Naive thymus-derived CD8-positive, alpha-beta T cell (primary cell): Measurements from ENCODE around the gene PTGR2. TPM values are rescaled to one million over a fixed set of nuclear protein-coding genes. Genes with fewer than 3 reads are reported as not detected.
"Not testable (repeated sequence)": the region's sequence is repeated elsewhere in the genome, so short reads cannot be mapped to it uniquely, and the experiment has no call there.

Experiments used
- ATAC-seq, 2 donors: fragments of 150-1000 bp; cut with Tn5 transposase in 1 of 2; sonication (Bioruptor Pico), chemical (Tn5 transposase) in 1 of 2; 1 replicate in 1 of 2; 2 replicates in 1 of 2; pipeline ENCODE4 v1.10.0; 2021; ENCODE audit warnings: mild to moderate bottlenecking in 2 of 2, moderate library complexity in 2 of 2
- POLR2A ChIA-PET: fragments of 350-600 bp; sonication (Branson Sonifier 250); formaldehyde crosslinking; loops from one replicate; lab custom pipeline; 2021; ENCODE audit warnings: antibody characterized with exemption; lab: Charles Lee
- DNase-seq, 10 donors: peaks; one replicate each; pipeline versions ENCODE4 v3.0.0 to v3.0.0-alpha.2; 2020 to 2022
- H3K27ac Mint-ChIP-seq, 10 donors: one replicate each; pipeline ENCODE4 v1.8.0; 2020 to 2022; ENCODE audit warnings: mild to moderate bottlenecking in 10 of 10, mixed read lengths in 10 of 10, moderate library complexity in 4 of 10, inconsistent platforms in 1 of 10
- H3K27me3 Mint-ChIP-seq, 5 donors: one replicate each; pipeline ENCODE4 v1.8.0; 2021 to 2022; ENCODE audit warnings: mixed read lengths in 5 of 5
- H3K36me3 Mint-ChIP-seq, 3 donors: one replicate each; pipeline ENCODE4 v1.8.0; 2020 to 2022; ENCODE audit warnings: mixed read lengths in 3 of 3, mild to moderate bottlenecking in 2 of 3, inconsistent platforms in 1 of 3
- H3K4me1 Mint-ChIP-seq, 4 donors: one replicate each; pipeline ENCODE4 v1.8.0; 2021 to 2022; ENCODE audit warnings: mixed read lengths in 4 of 4
- H3K4me3 Mint-ChIP-seq, 10 donors: one replicate each; pipeline ENCODE4 v1.8.0; 2020 to 2022; ENCODE audit warnings: mild to moderate bottlenecking in 10 of 10, mixed read lengths in 10 of 10, moderate library complexity in 6 of 10, inconsistent platforms in 1 of 10
- H3K9me3 Mint-ChIP-seq, 9 donors: one replicate each; pipeline ENCODE4 v1.8.0; 2020 to 2022; ENCODE audit warnings: mixed read lengths in 9 of 9, mild to moderate bottlenecking in 3 of 9, inconsistent platforms in 1 of 9, moderate library complexity in 1 of 9
- polyA plus RNA-seq, 3 donors: library from polyadenylated mRNA; unstranded; fragments of 300-500 nt; fragmentation: Illumina TruSeq; gene quantifications; one replicate each; pipeline ENCODE4 v1.2.3, GENCODE V29; 2021
- total RNA-seq, 8 experiments: library from RNA in 2 of 8; stranded (reverse) in 2 of 8; gene quantifications; one replicate each; pipeline ENCODE4 v1.2.3 and lab custom pipeline; 2021 to 2026

PTGR2 gene
- total and polyA plus RNA-seq, 5 experiments from 2014 or later: 4.4 to 9.4 (median 5.9) TPM

DNA sequence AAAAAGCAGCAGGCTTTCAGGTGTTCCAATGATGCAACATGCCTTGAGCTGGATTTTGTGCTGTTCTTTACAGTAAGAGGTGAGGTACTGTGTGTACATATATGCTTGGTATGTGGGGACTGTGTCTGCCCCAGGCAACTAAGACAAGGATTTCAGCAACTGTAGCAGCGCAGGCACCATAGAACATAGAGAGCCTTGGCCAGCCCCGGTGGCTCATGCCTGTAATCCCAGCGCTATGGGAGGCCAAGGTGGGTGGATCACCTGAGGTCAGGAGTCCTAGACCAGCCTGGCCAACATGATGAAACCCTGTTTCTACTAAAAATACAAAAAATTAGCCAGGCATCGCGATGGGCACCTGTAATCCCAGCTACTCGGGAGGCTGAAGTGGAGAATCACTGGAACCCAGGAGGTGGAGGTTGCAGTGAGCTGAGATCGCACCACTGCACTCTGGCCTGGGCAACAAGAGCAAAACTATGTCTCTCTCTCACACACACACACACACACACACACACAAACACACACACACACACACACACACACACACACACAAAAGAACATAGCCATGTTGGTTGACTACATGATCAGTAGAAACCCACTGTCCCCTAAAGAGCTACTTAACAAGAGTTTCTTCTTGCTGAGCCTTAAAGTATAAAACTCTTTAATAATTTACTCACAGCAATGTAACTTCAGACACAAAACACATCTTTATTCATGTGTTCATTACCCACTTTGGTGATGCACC lies 13.2 kb upstream of the PTGR2 start:
- POLR2A ChIA-PET: not testable (repeated sequence)

DNA sequence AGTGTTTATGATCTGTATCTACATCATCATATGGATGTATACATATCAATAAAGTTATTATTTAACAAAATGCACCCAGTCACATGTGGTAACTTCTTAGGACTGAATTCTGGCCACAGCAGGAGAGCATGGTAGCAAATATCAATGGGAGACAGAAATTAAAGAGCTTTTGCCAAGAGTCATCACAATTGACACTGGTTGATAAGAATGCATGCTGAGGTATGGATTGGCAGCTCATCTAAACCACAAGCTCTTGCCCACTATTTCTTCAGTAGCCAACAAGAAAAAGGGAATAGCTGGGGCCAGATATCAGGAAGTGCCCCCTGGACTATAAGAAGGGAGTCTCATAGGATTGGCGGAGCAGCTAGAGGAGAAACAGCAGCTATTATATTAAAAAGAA lies 9.4 kb upstream of the PTGR2 start:
- ATAC-seq: no peak
- Mint-ChIP-seq H3K27ac (no peak overlapping the region), H3K27me3 (peaks cover 0 to 2% (median 0%) of the 10 kb centered on the region in 5 donors), H3K4me1 (no peaks in the 10 kb centered on the region), H3K9me3 (no peaks in the 10 kb centered on the region), H3K4me3 (no peak overlapping the region), H3K36me3 (no peaks in the 10 kb centered on the region)
- DNase-seq: no peak
- POLR2A ChIA-PET: no interaction called here

More for the DNA sequence above, 13.2 kb upstream of the PTGR2 start:
- H3K4me3 Mint-ChIP-seq, H3K9me3 Mint-ChIP-seq, DNase-seq, H3K4me1 Mint-ChIP-seq, ATAC-seq, H3K27ac Mint-ChIP-seq, H3K27me3 Mint-ChIP-seq, H3K36me3 Mint-ChIP-seq: not testable (repeated sequence)

DNA sequence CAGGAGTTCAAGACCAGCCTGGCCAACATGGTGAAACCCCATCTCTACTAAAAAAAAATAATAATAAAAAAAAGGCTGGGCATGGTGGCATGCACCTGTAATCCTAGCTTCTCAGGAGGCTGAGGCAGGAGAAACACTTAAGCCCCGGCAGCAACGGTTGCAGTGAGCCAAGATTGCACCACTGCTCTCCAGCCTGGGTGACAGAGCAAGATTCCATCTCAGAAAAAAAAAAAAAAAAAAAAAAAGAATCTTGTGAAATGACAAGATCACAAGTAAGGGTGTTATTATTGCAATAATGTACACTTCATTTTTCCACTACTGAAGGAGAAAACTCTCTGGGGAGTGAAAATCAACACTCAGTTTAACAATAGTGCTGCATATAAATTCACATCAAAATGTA lies 8.8 kb upstream of the PTGR2 start:
- Mint-ChIP-seq H3K27ac (peak overlapping the region in 1 of 10 donors; percentile 49), H3K4me3 (no peak overlapping the region), H3K4me1 (no peaks in the 10 kb centered on the region), H3K27me3 (peaks cover 0 to 2% (median 0%) of the 10 kb centered on the region in 5 donors), H3K9me3 (no peaks in the 10 kb centered on the region), H3K36me3 (no peaks in the 10 kb centered on the region)
- ATAC-seq (no peak), DNase-seq (no peak)
- POLR2A ChIA-PET: no interaction called here

DNA sequence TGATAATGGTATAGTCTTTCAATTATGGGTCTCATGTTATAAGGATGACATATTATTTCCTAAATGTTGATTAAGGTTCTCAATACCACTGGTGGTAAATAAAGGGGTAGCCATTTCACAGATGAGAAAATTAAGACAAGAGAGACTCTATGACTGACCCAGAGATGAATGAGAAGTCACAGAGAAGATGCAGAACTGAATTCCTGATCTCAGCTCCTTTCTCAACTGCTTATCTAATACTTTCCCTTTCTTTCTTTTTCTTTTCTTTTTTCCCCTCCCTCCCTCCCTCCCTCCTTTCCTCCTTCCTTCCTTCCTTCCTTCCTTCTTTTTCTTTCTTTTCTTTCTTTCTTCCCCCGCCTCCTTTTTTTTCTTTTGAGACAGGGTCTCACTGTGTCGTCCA lies 8.3 kb upstream of the PTGR2 start:
- DNase-seq: no peak
- ATAC-seq: no peak
- H3K27me3 Mint-ChIP-seq: peaks cover 0 to 2% (median 0%) of the 10 kb centered on the region in 5 donors
- H3K4me3 Mint-ChIP-seq: no peak overlapping the region
- POLR2A ChIA-PET: no interaction called here
- H3K27ac Mint-ChIP-seq: peak overlapping the region in 1 of 10 donors; percentile 17
- no peaks in the 10 kb centered on the region for H3K4me1 Mint-ChIP-seq
- no peaks in the 10 kb centered on the region for H3K9me3 Mint-ChIP-seq
- H3K36me3 Mint-ChIP-seq: no peaks in the 10 kb centered on the region

DNA sequence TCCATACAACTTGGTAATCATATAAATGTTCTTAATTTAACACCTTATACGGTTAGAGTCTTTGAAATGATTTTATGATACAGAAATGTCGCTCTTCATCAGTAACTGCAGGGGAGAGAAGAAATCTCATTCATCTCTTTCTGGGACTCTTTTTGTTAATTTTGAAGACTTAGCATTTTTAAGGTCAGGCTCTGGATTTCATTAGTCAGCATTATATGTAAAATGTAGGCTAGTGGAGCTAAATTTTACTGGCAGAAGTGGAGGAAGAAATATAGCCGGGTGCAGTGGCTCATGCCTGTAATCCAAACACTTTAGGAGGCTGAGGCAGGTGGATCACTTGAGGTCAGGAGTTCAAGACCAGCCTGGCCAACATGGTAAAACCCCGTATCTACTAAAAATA lies 4.7 kb upstream of the PTGR2 start:
- no peaks in the 10 kb centered on the region for H3K27me3 Mint-ChIP-seq
- no peak overlapping the region for H3K4me3 Mint-ChIP-seq
- no peak for ATAC-seq
- no peak for DNase-seq
- H3K27ac Mint-ChIP-seq: no peak overlapping the region
- no peaks in the 10 kb centered on the region for H3K36me3 Mint-ChIP-seq
- POLR2A ChIA-PET: no interaction called here
- H3K4me1 Mint-ChIP-seq: peaks cover 8 to 12% (median 10%) of the 10 kb centered on the region in 4 donors
- no peaks in the 10 kb centered on the region for H3K9me3 Mint-ChIP-seq

DNA sequence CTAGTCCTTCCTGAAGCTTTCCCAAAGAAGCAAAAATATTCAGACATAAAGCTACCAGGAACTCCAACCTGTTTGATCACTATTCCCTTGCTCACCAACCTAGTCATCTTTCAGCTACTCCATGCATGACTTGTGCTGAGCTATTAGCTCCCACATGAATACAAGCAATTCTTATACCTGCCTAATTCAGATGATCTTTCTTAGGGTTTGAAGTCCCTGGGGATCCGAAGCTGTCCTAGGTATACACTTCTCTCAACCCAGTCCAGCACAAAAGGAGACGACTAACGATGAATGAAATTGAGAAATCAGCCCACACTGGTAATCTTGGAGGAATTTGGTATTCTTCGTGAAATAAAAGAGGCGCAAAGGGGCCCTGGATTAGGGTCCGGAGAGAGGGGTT lies 631 bp upstream of the PTGR2 start:
- DNase-seq (peak in 1 of 10 donors; percentile 4), ATAC-seq (no peak)
- H3K4me3 Mint-ChIP-seq: peak overlapping the region; percentile 89 to 98 (median 98)
- no peaks in the 10 kb centered on the region for H3K36me3 Mint-ChIP-seq
- no peaks in the 10 kb centered on the region for H3K27me3 Mint-ChIP-seq
- no peaks in the 10 kb centered on the region for H3K9me3 Mint-ChIP-seq
- H3K27ac Mint-ChIP-seq: peak overlapping the region; percentile 92 to 100 (median 99)
- POLR2A ChIA-PET: interaction anchor here (0.6 to 2.6 kb wide), 8 partner anchors 35 to 238 kb away, joined by 3 to 15 read pairs (median 6); partner anchors contain the start of genes ACOT6 and ZNF410
- H3K4me1 Mint-ChIP-seq: peaks cover 18 to 26% (median 19%) of the 10 kb centered on the region in 4 donors

DNA sequence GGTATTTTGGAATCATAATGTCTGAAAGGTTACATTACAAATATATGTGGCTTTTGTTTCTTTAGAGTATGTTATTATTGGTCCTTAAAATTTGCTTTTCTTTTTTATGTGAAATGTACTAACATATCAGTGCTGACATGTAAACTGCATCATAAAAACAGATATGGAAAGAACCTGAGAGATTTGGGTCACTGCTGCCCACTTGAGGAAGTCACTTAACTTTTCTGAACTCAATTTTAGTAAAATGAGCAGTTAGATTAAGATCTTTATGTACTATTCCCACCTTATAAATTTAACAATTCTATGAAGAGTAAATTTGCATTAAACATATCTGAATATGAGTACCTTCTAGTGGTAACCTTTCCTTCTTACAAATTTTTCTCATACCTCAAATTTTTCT lies 7.5 kb downstream of the PTGR2 start:
- Mint-ChIP-seq H3K4me1 (peaks cover 0 to 3% (median 0%) of the 10 kb centered on the region in 4 donors), H3K36me3 (peaks cover 0 to 29% (median 14%) of the 10 kb centered on the region in 3 donors), H3K27ac (no peak overlapping the region), H3K4me3 (no peak overlapping the region), H3K9me3 (no peaks in the 10 kb centered on the region), H3K27me3 (no peaks in the 10 kb centered on the region)
- POLR2A ChIA-PET: no interaction called here
- DNase-seq: no peak
- ATAC-seq: no peak

DNA sequence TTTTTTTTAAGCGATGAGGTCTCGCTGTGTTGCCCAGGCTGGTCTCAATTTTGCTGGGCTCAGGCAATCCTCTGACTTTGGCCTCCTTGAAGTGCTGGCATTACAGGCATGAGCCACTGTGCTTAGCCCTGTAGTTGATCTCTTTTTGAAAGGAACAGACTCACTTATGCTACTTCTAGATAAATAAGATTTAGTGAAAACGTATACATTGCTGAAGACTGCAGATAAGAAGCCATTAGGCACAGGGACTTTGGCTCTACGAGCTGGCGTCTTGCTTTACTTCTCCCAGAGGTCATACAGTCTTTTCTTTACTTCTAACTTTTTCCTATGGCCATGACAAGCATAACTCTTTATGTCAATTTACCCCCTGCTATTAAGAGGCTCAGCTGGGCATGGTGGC lies 9.4 kb downstream of the PTGR2 start:
- H3K27me3 Mint-ChIP-seq: no peaks in the 10 kb centered on the region
- H3K4me3 Mint-ChIP-seq: no peak overlapping the region
- ATAC-seq (no peak), DNase-seq (no peak)
- H3K36me3 Mint-ChIP-seq: peaks cover 0 to 43% (median 20%) of the 10 kb centered on the region in 3 donors
- H3K9me3 Mint-ChIP-seq: no peaks in the 10 kb centered on the region
- POLR2A ChIA-PET: interaction anchor here (1.1 kb wide), 1 partner anchor 9 kb away, joined by 3 read pairs; the partner anchor contains the start of gene PTGR2
- H3K27ac Mint-ChIP-seq: no peak overlapping the region
- no peaks in the 10 kb centered on the region for H3K4me1 Mint-ChIP-seq

DNA sequence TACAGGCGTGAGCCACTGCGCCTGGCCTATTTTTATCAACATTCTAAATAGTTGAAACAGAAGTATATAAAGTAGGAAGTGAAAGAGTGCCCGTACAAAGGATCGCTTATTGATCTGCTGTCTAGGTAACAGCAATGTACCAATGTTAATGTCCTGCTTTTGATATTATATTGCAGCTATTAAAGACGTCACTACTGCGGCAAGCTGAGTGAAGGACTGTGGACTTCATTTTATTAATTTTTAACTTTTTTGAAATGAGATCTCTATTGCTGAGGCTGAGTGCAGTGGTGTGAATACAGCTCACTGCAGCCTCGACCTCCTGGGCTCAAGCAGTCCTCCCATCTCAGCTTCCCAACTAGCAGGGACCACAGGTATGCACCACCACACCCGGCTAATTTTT lies 10.8 kb downstream of the PTGR2 start:
- Mint-ChIP-seq H3K27me3 (no peaks in the 10 kb centered on the region), H3K9me3 (no peaks in the 10 kb centered on the region), H3K4me3 (no peak overlapping the region), H3K27ac (no peak overlapping the region), H3K36me3 (peaks cover 0 to 54% (median 23%) of the 10 kb centered on the region in 3 donors), H3K4me1 (peaks cover 0 to 2% (median 0%) of the 10 kb centered on the region in 4 donors)
- DNase-seq (no peak), ATAC-seq (no peak)
- POLR2A ChIA-PET: no interaction called here

DNA sequence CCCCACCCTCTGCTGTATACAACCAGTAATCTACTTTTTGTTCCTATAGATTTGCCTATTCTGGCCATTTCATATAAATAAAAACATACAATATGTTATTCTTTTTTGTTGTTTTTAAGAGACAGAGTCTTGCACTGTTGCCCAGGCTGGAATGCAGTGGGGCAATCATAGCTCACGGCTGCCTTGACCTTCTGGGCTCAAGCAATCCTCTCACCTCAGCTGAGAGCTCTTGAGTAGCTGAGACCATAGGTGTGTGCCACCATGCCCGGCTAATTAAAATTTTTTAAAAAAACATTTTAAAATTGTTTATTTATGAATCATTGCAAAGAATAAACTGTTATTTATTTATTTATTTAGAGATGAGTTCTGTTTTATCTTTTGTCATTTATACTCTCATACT lies 11.6 kb downstream of the PTGR2 start:
- POLR2A ChIA-PET: interaction anchor here (0.7 kb wide), 1 partner anchor 312 kb away, joined by 5 read pairs; no protein-coding TSS in a partner anchor
- no peak for ATAC-seq
- Mint-ChIP-seq H3K4me3 (no peak overlapping the region), H3K4me1 (peaks cover 0 to 2% (median 0%) of the 10 kb centered on the region in 4 donors), H3K9me3 (no peaks in the 10 kb centered on the region), H3K27me3 (no peaks in the 10 kb centered on the region), H3K27ac (no peak overlapping the region), H3K36me3 (peaks cover 0 to 59% (median 23%) of the 10 kb centered on the region in 3 donors)
- no peak for DNase-seq

DNA sequence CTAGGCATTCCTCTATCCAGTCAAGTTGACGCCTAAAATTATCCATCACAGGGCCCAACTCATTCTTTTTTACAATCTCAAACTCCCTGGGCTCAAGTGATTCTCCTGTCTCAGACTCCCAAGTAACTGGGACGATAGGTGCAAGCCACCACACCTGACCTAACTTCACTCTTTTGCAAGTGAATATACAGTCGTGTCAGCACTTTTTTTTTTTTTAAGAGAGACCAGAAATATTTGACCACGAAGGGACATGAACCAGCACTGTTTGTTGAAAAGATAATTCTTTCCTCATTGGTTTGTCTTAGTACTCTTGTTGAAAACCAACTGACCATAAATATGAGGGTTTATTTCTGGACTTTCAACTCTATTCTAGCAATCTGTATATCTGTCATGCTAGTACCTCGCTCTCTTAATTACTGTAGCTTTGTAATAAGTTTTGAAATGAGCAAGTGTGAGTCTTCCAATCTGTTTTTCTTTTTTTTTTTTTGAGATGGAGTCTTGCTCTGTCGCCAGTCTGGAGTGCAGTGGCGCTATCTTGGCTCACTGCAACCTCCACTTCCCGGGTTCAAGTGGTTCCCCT lies 14.0 kb downstream of the PTGR2 start:
- DNase-seq (no peak), ATAC-seq (no peak)
- Mint-ChIP-seq H3K36me3 (peaks cover 0 to 62% (median 22%) of the 10 kb centered on the region in 3 donors), H3K27ac (no peak overlapping the region), H3K27me3 (no peaks in the 10 kb centered on the region), H3K4me1 (peaks cover 0 to 2% (median 0%) of the 10 kb centered on the region in 4 donors), H3K4me3 (no peak overlapping the region), H3K9me3 (no peaks in the 10 kb centered on the region)
- POLR2A ChIA-PET: interaction anchor here (1.2 kb wide), 1 partner anchor 105 kb away, joined by 3 read pairs; no protein-coding TSS in a partner anchor

DNA sequence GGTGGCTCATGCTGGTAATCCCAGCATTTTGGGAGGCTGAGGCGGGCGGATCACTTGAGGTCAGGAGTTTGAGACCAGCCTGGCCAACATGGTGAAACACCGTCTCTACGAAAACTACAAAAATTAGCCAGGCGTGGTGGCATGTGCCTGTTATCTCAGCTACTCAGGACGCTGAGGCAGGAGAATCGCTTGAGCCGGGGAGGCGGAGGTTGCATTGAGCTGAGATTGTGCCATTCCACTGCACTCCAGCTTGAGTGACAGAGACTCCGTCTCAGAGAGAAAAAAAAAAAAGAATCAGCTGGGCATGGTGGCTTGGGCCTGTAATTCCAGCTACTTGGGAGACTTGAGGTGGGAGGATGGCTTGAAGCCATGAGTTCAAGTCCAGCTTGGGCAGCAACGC lies 18.1 kb downstream of the PTGR2 start:
- H3K4me1 Mint-ChIP-seq, H3K27me3 Mint-ChIP-seq, DNase-seq, H3K9me3 Mint-ChIP-seq, ATAC-seq, H3K4me3 Mint-ChIP-seq, H3K27ac Mint-ChIP-seq: not testable (repeated sequence)
- POLR2A ChIA-PET: interaction anchor here (0.6 kb wide), 1 partner anchor 67 kb away, joined by 3 read pairs; no protein-coding TSS in a partner anchor
- H3K36me3 Mint-ChIP-seq: peaks cover 0 to 39% (median 10%) of the 10 kb centered on the region in 3 donors
